H9 (cell line): ENCODE data around the gene BACH2. TPM values are rescaled to one million over a fixed set of nuclear protein-coding genes. Genes with fewer than 3 reads are reported as not detected.
"Not testable (repeated sequence)": the region's sequence is repeated elsewhere in the genome, so short reads cannot be mapped to it uniquely, and the experiment has no call there.

Experiments
- DNase-seq: peaks from one replicate; pipeline ENCODE4 v3.0.0-alpha.2; 2017
- H2AFZ ChIP-seq: one replicate; pipeline ENCODE4 v1.6.1; 2013; ENCODE audit warnings: mild to moderate bottlenecking, low read length, control low read depth, moderate library complexity
- H2AK5ac ChIP-seq: 2 replicates; pipeline ENCODE4 v1.6.1; 2013; ENCODE audit warnings: low read length, control low read depth, mixed read lengths; ENCODE audit not compliant: insufficient read length
- H2BK120ac ChIP-seq: one replicate; pipeline ENCODE4 v1.6.1; 2013; ENCODE audit warnings: low read depth, mild to moderate bottlenecking, low read length, control low read depth, inconsistent platforms; ENCODE audit not compliant: poor library complexity, severe bottlenecking
- H2BK12ac ChIP-seq: 2 replicates; pipeline ENCODE4 v1.6.1; 2013; ENCODE audit warnings: low read length, control low read depth, mixed read lengths, low read depth; ENCODE audit not compliant: insufficient read length
- H2BK15ac ChIP-seq: 2 replicates; pipeline ENCODE4 v1.6.1; 2013; ENCODE audit warnings: low read depth, low read length, control low read depth
- H2BK20ac ChIP-seq: one replicate; pipeline ENCODE4 v1.6.1; 2013; ENCODE audit warnings: low read depth, mild to moderate bottlenecking, low read length, control low read depth, inconsistent platforms; ENCODE audit not compliant: poor library complexity, severe bottlenecking
- H2BK5ac ChIP-seq: 2 replicates; pipeline ENCODE4 v1.6.1; 2013; ENCODE audit warnings: low read length, control low read depth, mixed read lengths; ENCODE audit not compliant: insufficient read length
- H3K14ac ChIP-seq: 2 replicates; pipeline ENCODE4 v1.6.1; 2013; ENCODE audit warnings: low read length, control low read depth; ENCODE audit not compliant: insufficient read depth
- H3K18ac ChIP-seq: 2 replicates; pipeline ENCODE4 v1.6.1; 2013; ENCODE audit warnings: low read depth, mild to moderate bottlenecking, mixed read lengths, low read length, control low read depth; ENCODE audit not compliant: insufficient read length
- H3K23ac ChIP-seq: 2 replicates; pipeline ENCODE4 v1.6.1; 2013; ENCODE audit warnings: low read length, control low read depth, mixed read lengths, low read depth; ENCODE audit not compliant: insufficient read length
- H3K23me2 ChIP-seq: 2 replicates; pipeline ENCODE4 v1.6.1; 2013; ENCODE audit warnings: low read depth, mild to moderate bottlenecking, mixed read lengths, low read length, control low read depth; ENCODE audit not compliant: insufficient read length, poor library complexity, severe bottlenecking
- H3K27ac ChIP-seq: 2 replicates; pipeline ENCODE4 v1.5.1; 2013; ENCODE audit warnings: low read length, control low read depth, mixed read lengths, low read depth; ENCODE audit not compliant: insufficient read length
- H3K27me3 ChIP-seq: 2 replicates; pipeline ENCODE4 v1.6.1; 2013; ENCODE audit warnings: low read length, control low read depth, inconsistent platforms; ENCODE audit not compliant: insufficient read depth
- H3K4ac ChIP-seq: 2 replicates; pipeline ENCODE4 v1.6.1; 2013; ENCODE audit warnings: low read depth, mild to moderate bottlenecking, control low read depth, inconsistent platforms, low read length, moderate library complexity
- H3K4me1 ChIP-seq: 2 replicates; pipeline ENCODE4 v1.6.1; 2013; ENCODE audit warnings: low read length, control low read depth, inconsistent platforms; ENCODE audit not compliant: insufficient read depth
- H3K4me2 ChIP-seq: 2 replicates; pipeline ENCODE4 v1.6.1; 2013; ENCODE audit warnings: low read length, control low read depth, mixed read lengths; ENCODE audit not compliant: insufficient read length, insufficient read depth
- H3K56ac ChIP-seq: 2 replicates; pipeline ENCODE4 v1.6.1; 2013; ENCODE audit warnings: low read depth, mild to moderate bottlenecking, mixed read lengths, low read length, control low read depth; ENCODE audit not compliant: insufficient read length
- H3K79me1 ChIP-seq: 2 replicates; pipeline ENCODE4 v1.6.1; 2013; ENCODE audit warnings: low read depth, mild to moderate bottlenecking, moderate library complexity, low read length, control low read depth, inconsistent platforms; ENCODE audit not compliant: insufficient read depth, poor library complexity, severe bottlenecking
- H3K79me2 ChIP-seq: 2 replicates; pipeline ENCODE4 v1.6.1; 2013; ENCODE audit warnings: low read length, control low read depth, inconsistent platforms; ENCODE audit not compliant: insufficient read depth
- H3K9ac ChIP-seq: 2 replicates; pipeline ENCODE4 v1.6.1; 2013; ENCODE audit warnings: low read length, control low read depth, mixed read lengths; ENCODE audit not compliant: insufficient read length; ENCODE audit errors: extremely low read depth
- H3K9me3 ChIP-seq: one replicate; pipeline ENCODE4 v1.6.1; 2013; ENCODE audit warnings: low read depth, low read length, inconsistent platforms; ENCODE audit not compliant: control insufficient read depth
- H3T11ph ChIP-seq: one replicate; pipeline ENCODE4 v1.6.1; 2013; ENCODE audit warnings: mild to moderate bottlenecking, low read length, control low read depth, inconsistent platforms
- H4K20me1 ChIP-seq: one replicate; pipeline ENCODE4 v1.6.1; 2013; ENCODE audit not compliant: control insufficient read depth, insufficient read length, insufficient read depth
- H4K5ac ChIP-seq: 2 replicates; pipeline ENCODE4 v1.6.1; 2013; ENCODE audit warnings: low read depth, mild to moderate bottlenecking, mixed read lengths, low read length, control low read depth; ENCODE audit not compliant: insufficient read length
- H4K8ac ChIP-seq: replicated peaks from 2 replicates; pipeline ENCODE4 v1.6.1; 2013; ENCODE audit warnings: low read length, control low read depth, mixed read lengths, low read depth; ENCODE audit not compliant: insufficient read length
- H4K91ac ChIP-seq: 2 replicates; pipeline ENCODE4 v1.6.1; 2013; ENCODE audit warnings: low read depth, mild to moderate bottlenecking, moderate library complexity, mixed read lengths, low read length, control low read depth; ENCODE audit not compliant: insufficient read length
- H3K27ac Mint-ChIP-seq, 3 experiments: 2 replicates in 2 of 3; 3 replicates in 1 of 3; pipeline ENCODE4 v1.8.0; 2020 to 2021; ENCODE audit warnings: mixed read lengths in 3 of 3, mild to moderate bottlenecking in 1 of 3, moderate library complexity in 1 of 3
- H3K27me3 Mint-ChIP-seq: 2 replicates; pipeline ENCODE4 v1.8.0; 2021; ENCODE audit warnings: low read depth, mild to moderate bottlenecking, moderate library complexity, mixed read lengths
- H3K36me3 Mint-ChIP-seq, 3 experiments: 2 replicates in 2 of 3; 3 replicates in 1 of 3; pipeline ENCODE4 v1.8.0; 2020 to 2021; ENCODE audit warnings: low read depth in 3 of 3, mixed read lengths in 3 of 3; ENCODE audit not compliant: insufficient read depth in 1 of 3
- H3K4me1 Mint-ChIP-seq, 2 experiments: 2 replicates each; pipeline ENCODE4 v1.8.0; 2020; ENCODE audit warnings: mixed read lengths in 2 of 2
- H3K4me3 Mint-ChIP-seq, 2 experiments: 2 replicates in 1 of 2; 3 replicates in 1 of 2; pipeline ENCODE4 v1.8.0; 2020 to 2021; ENCODE audit warnings: mild to moderate bottlenecking in 2 of 2, mixed read lengths in 2 of 2, moderate library complexity in 1 of 2
- H3K9me3 Mint-ChIP-seq, 2 experiments: 2 replicates in 1 of 2; 3 replicates in 1 of 2; pipeline ENCODE4 v1.8.0; 2020; ENCODE audit warnings: mild to moderate bottlenecking in 2 of 2, mixed read lengths in 2 of 2, moderate library complexity in 1 of 2
- WGBS: extraction: QIAGEN DNeasy Blood & Tissue Kit; methylation state at CpG from one replicate; pipeline ENCODE4 v1.1.7; 2013; ENCODE audit warnings: missing lambda C conversion rate, low lambda C conversion rate, mixed read lengths; ENCODE audit not compliant: insufficient read length; ENCODE audit errors: extremely low coverage; 5-methylcytosine and 5-hydroxymethylcytosine counted together
- total RNA-seq: library from RNA; stranded (reverse); gene quantifications from 2 replicates; pipeline ENCODE4 v1.2.1, GENCODE V29; 2021
- TF ChIP-seq, protein P1 (sequence below): fragments of 200-600 bp; sonication (generic); conservative IDR thresholded peaks from 3 replicates; pipeline ENCODE4 v1.8.0; 2021; ENCODE audit warnings: antibody characterized with exemption, mild to moderate bottlenecking

BACH2 gene
- total RNA-seq, 1 experiment from 2014 or later, result 2.0 TPM

DNA sequence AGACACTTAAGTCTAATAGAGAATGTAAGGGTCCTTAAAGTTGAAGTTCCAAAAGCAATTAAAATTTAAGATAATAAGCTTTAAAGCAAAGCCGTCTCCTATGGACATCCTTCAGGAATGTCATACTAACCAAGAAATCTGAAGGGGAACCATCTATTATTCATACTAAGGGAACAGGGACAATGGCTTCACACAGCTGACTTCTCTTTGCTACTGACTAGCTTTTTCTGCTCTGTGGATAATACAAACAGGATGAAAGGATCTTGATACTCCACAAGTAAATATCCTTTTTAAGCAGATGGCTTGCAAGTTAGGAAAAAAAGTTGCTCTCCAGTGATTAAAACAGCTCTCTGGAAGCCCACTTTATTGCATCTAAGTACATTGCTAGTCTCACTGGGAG lies 178.6 kb downstream of the BACH2 start:
- H3K27ac Mint-ChIP-seq, result no peak overlapping the region
- Histone ChIP-seq H2AFZ (no peak overlapping the region), H3K9me3 (no peaks in the 10 kb centered on the region), H3K4ac (no peak overlapping the region), H3T11ph (no peak overlapping the region), H2BK12ac (no peak overlapping the region), H4K91ac (no peak overlapping the region), H4K8ac (no peak overlapping the region), H2BK120ac (no peak overlapping the region), H3K9ac (no peak overlapping the region), H2BK15ac (no peak overlapping the region), H2BK5ac (no peak overlapping the region), H3K79me2 (no peaks in the 10 kb centered on the region), H3K56ac (no peak overlapping the region), H4K5ac (no peak overlapping the region), H2AK5ac (no peak overlapping the region), H2BK20ac (no peak overlapping the region), H3K27ac (no peak overlapping the region), H3K4me1 (no peaks in the 10 kb centered on the region), H4K20me1 (no peaks in the 10 kb centered on the region), H3K18ac (no peak overlapping the region), H3K23ac (no peak overlapping the region), H3K23me2 (no peaks in the 10 kb centered on the region), H3K4me2 (no peak overlapping the region), H3K27me3 (no peaks in the 10 kb centered on the region), H3K79me1 (no peaks in the 10 kb centered on the region), H3K14ac (no peak overlapping the region)
- peaks cover 0 to 8% (median 2%) of the 10 kb centered on the region in 3 experiments; a peak in 2 of 7 replicates for H3K36me3 Mint-ChIP-seq
- H3K27me3 Mint-ChIP-seq, result no peaks in the 10 kb centered on the region
- WGBS, result no CpG with 5 or more reads among the region's 1 CpG
- H3K4me3 Mint-ChIP-seq, result no peak overlapping the region
- H3K9me3 Mint-ChIP-seq, result peaks cover 11 to 15% of the 10 kb centered on the region in 2 experiments
- H3K4me1 Mint-ChIP-seq, result no peaks in the 10 kb centered on the region
- DNase-seq, result no peak
- TF ChIP-seq, protein P1, sequence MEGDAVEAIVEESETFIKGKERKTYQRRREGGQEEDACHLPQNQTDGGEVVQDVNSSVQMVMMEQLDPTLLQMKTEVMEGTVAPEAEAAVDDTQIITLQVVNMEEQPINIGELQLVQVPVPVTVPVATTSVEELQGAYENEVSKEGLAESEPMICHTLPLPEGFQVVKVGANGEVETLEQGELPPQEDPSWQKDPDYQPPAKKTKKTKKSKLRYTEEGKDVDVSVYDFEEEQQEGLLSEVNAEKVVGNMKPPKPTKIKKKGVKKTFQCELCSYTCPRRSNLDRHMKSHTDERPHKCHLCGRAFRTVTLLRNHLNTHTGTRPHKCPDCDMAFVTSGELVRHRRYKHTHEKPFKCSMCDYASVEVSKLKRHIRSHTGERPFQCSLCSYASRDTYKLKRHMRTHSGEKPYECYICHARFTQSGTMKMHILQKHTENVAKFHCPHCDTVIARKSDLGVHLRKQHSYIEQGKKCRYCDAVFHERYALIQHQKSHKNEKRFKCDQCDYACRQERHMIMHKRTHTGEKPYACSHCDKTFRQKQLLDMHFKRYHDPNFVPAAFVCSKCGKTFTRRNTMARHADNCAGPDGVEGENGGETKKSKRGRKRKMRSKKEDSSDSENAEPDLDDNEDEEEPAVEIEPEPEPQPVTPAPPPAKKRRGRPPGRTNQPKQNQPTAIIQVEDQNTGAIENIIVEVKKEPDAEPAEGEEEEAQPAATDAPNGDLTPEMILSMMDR, result no peak

DNA sequence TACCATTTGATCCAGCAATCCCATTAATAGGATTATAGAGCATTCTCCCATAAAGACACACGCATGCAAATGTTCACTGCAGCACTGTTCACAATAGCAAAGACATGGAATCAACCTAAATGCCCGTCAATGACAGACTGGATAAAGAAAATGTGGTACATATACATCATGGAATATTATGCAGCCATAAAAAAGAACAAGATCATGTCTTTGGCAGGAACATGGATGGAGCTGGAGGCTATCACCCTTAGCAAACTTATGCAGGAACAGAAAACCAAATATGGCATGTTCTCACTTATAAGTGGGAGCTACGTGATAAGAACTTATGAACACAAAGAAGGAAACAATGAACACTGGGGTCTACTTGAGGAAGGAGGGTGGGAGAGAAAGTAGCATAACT lies 180.5 kb downstream of the BACH2 start:
- peaks cover 0 to 10% (median 2%) of the 10 kb centered on the region in 3 experiments; a peak in 2 of 7 replicates for H3K36me3 Mint-ChIP-seq
- no CpG with 5 or more reads among the region's 3 CpGs for WGBS
- H2BK12ac ChIP-seq, H3K23ac ChIP-seq, H2BK20ac ChIP-seq, H3K27me3 ChIP-seq, H4K20me1 ChIP-seq, H3K56ac ChIP-seq, H4K8ac ChIP-seq, H3T11ph ChIP-seq, H3K79me1 ChIP-seq, H3K9me3 ChIP-seq, H2AFZ ChIP-seq, H3K23me2 ChIP-seq, H2BK120ac ChIP-seq, H3K9ac ChIP-seq, H3K4me3 Mint-ChIP-seq, H3K4me1 Mint-ChIP-seq, H3K18ac ChIP-seq, H3K27me3 Mint-ChIP-seq, H3K4ac ChIP-seq, DNase-seq, H3K4me2 ChIP-seq, H4K5ac ChIP-seq, H2BK15ac ChIP-seq, H4K91ac ChIP-seq, H3K79me2 ChIP-seq, H3K14ac ChIP-seq, H2BK5ac ChIP-seq, H2AK5ac ChIP-seq, H3K27ac ChIP-seq, H3K27ac Mint-ChIP-seq, H3K4me1 ChIP-seq: not testable (repeated sequence)
- peaks cover 13 to 19% of the 10 kb centered on the region in 2 experiments for H3K9me3 Mint-ChIP-seq
